Measurements from ENCODE around the gene MRPS35.

- no peak for TF ChIP-seq EP300 (IDR thresholded peaks at IDR 0.05)
- no peak for TF ChIP-seq CTCF (IDR thresholded peaks at IDR 0.05)
Measured at GRCh38 chr12:27771481-27772327, 61.1 kb downstream of the MRPS35 start.

Data from ovary (tissue), 3 donors.